Stimulated activated CD8-positive, alpha-beta memory T cell treated with anti-CD3 and anti-CD28 coated beads, Interleukin-4, amount 100 ng/mL, for 1 hour (primary cell): ENCODE results near the gene GGA1.

Experiments
- DNase-seq, 2 donors: peaks; one replicate each; pipeline ENCODE4 v3.0.0-alpha.2; 2020; ENCODE audit warnings: low read depth in 2 of 2, low spot score in 1 of 2

Gene GGA1

GRCh38 chr22:37608477-37609239 is at the start of gene GGA1:
Gene GGA1 (plus strand): TSS chr22:37608834. CDS start chr22:37608861, 27 bp downstream.
- peak; percentile 80 to 94 for DNase-seq

DNA sequence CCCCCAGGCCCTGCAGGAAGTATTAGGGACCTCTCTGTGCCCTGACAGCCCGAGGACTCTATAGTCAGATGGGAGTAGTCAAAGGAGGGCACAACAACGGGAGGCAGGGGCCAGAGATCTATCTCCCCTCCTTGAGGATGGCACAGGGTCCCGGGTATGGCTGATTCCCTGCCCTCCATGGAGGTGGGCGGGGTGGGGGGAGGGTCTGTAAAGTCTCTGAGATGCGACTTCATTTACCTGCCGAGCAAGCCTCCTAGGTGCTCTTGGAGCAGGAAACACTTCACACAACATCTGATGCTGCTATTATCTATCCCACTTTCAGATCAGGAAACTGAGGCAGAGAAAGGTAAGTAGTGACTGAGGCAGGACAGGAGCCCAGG is 49.1 kb upstream of the GGA1 start:
- DNase-seq: no peak

DNA sequence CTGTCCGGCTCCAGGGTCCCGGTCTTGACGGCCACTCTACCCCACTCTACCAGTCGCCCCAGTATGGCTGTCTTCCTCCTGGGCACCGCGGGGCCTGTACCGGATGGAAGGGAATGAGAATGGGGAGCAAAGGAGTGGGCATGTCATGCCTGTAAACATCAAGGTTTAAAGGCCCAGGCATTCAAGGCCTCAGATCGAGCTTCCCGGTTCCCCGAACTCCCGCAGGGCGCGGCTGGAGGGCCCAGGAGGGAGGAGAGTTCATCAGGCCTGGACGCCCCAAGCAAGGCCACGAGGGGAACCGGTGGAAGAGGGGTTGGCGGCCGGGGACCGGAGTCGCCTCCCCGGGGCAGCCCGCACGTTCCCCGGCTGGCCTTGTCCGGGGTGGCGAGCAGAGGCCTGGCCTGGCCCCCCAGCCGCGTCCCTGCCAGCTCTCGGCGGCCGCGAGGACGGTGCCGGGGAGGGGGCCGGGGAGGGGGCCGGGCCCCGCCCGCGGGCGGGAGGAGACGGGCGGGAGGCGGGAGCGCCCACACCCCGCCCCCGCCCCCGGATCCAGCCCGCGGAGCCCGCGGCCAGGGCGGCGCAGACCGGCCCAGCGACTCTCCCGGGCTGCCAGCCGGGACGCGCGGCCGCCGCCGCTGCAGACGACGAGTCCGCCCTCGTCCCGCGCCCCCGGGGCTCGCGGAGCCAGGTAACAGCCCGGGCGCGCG is 48.6 kb upstream of the GGA1 start, which contains the start of gene CDC42EP1:
TSS of gene CDC42EP1 (plus strand) at position 580 of the 707 bp plus-strand sequence. CDS start 5,870 bp downstream, outside the sequence.
- DNase-seq: no peak

GRCh38 chr22:37560608-37561211 is 47.9 kb upstream of the GGA1 start:
- DNase-seq: no peak

DNA sequence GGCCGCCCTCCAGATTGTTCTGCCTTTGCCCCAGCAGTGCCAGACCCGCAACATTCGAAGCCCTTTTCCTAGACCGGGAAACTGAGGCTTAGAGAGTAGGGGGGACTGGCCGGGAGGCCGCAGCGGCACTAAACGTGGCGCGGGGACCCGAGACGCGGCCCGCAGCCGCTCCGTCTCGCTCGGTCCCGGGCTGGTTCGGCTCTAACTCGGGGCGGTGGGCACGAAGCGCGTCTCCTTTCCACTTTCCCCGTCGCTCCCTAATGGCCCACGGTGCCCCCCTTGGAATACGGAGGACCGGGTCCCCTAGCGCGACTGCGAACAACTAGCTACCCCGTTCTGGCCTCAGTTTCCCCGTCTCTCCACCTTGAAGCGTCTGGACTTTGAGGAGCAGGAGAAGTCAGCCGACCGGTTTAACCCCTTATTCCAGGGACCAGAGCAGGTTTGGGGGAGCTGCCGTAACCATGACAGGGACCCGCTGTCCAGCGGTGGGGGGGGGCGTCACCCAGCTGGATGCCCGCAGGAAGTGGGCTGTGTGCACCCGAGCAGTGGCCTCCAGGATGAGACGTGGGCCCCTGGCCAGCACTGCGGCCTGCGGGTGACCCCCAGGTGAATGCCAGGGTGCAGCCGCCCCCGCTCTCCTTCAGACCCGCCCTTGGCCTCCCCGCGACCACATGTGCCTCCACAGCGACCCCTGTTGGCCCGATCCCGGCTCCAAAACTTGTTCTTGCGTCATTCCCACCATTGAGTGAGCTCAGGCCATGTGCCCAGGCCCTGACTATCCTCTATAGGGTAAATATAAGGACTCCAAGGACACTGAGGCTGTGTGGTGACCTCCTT is 47.2 kb upstream of the GGA1 start:
- DNase-seq: peak; percentile 55 to 58

DNA sequence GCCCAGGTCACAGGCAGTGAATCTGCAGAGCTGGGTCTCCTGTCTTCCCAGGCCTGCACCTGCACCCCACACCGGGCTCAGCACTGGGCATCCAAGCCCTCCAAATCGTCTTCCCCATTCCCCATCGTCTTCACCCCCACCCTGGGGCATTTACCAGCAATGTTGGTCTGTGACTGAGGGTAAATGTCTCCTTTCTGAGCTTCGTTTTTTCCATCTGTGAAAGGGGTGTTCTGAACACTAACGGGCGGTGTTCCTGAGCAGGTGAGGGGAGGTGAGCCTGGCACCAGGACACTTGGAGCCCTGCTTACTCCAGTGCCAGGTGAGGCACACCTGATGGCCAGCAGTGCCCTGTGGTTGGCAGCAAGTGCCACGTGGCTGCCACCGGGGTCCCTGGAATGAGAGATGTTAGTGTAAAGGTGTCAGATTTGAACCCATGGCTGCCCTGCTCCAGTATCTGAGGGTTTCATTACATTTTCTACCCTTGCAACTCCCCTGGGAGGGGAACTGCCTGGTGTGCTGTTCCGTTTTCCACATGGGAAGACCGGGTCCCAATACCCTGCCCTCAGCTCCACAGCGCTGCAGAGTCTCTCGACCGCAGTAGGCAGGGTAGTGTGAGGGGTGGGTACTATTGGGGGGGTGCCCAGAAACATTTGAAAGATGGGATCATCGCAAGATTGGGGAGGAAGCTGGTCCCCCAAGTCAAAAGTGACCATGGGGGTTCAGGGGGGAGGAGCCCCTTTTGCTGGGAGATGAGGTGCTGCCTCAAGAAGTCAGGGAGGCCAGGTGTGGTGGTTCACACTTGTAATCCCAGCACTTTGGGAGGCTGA is 46.4 kb upstream of the GGA1 start:
- no peak for DNase-seq

GRCh38 chr22:37563153-37564081 is 45.2 kb upstream of the GGA1 start:
- DNase-seq: no peak

DNA sequence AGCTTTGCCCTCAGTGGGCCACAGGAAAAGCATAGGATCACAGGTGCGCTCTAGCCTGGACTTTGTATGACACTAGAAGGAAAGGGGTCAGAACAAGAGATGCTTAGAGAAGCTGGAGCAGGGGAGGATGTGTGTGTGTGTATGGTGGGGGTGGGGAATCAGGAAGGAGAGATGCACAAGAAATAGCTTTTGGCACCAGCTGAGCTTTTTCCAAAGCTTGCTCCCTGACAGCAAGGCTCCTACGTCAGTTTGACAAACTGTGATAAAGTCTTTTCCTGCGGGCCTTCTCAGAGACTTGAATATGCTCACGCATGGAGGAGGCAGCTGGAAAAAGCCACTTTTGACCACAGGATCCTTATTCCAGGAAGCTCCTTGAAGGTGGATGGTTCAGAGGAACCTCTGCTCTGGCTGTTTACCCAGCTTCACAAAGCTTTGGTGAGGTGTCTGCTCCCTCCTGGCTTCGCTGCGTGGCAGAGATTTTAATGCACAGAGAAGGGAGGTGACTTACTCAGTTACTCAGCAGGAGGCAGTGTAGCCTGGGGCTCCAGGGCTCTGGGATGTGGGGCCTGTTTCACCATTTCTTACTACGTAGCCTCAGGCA is 44.4 kb upstream of the GGA1 start:
- no peak for DNase-seq

DNA sequence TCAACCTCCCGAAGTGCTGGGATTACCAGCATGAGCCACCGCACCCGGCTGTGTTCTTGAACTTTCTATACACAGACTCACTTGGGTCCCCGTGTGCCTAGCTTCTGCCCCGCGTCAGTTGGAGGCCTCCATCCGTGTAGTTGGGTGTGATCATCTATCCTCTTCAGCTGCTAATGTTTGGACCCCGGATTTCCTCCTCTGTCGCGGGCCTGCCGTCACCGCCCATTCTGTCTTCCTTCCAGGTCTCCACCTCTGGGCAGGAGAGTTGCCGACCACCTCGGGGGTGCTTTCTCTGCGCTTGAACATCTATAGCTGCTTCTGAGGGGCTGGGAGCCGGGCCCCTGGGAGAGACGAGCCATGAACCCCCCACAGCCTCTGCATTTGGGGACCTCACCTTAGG is 42.8 kb upstream of the GGA1 start:
- no peak for DNase-seq

DNA sequence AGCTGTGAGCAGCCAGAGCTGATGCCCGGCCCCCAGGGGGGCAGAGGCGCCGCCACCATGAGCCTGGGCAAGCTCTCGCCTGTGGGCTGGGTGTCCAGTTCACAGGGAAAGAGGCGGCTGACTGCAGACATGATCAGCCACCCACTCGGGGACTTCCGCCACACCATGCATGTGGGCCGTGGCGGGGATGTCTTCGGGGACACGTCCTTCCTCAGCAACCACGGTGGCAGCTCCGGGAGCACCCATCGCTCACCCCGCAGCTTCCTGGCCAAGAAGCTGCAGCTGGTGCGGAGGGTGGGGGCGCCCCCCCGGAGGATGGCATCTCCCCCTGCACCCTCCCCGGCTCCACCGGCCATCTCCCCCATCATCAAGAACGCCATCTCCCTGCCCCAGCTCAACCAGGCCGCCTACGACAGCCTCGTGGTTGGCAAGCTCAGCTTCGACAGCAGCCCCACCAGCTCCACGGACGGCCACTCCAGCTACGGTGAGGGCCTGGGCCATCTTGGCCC is 42.3 kb upstream of the GGA1 start:
- no peak for DNase-seq

- peak; percentile 79 to 83 for DNase-seq
Measured at GRCh38 chr22:37566903-37567798, 41.5 kb upstream of the GGA1 start.

- no peak for DNase-seq
Measured at GRCh38 chr22:37568012-37568411, 40.6 kb upstream of the GGA1 start.

DNA sequence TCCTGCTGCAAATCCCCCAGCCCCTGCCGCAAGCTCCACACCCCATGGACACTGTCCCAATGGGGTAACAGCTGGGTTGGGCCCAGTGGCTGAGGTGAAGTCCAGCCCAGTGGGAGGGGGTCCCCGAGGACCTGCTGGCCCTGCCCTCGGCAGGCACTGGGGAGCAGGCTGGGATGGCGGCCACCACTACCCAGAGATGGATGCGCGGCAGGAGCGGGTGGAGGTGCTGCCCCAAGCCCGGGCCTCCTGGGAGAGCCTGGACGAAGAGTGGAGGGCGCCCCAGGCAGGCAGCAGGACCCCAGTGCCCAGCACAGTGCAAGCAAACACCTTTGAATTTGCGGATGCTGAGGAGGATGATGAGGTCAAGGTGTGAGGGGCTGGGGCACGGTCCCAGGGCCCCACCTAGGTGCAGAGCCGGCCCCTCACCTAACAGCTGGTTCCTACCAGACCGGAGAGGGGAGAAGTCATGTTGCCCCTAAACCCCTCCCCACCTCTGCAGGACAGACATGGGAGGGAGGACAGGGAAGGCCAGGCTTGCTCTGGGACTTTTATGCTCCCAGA is 40.1 kb upstream of the GGA1 start:
- DNase-seq: no peak

- no peak for DNase-seq
Measured at GRCh38 chr22:37569009-37569920, 39.4 kb upstream of the GGA1 start.

DNA sequence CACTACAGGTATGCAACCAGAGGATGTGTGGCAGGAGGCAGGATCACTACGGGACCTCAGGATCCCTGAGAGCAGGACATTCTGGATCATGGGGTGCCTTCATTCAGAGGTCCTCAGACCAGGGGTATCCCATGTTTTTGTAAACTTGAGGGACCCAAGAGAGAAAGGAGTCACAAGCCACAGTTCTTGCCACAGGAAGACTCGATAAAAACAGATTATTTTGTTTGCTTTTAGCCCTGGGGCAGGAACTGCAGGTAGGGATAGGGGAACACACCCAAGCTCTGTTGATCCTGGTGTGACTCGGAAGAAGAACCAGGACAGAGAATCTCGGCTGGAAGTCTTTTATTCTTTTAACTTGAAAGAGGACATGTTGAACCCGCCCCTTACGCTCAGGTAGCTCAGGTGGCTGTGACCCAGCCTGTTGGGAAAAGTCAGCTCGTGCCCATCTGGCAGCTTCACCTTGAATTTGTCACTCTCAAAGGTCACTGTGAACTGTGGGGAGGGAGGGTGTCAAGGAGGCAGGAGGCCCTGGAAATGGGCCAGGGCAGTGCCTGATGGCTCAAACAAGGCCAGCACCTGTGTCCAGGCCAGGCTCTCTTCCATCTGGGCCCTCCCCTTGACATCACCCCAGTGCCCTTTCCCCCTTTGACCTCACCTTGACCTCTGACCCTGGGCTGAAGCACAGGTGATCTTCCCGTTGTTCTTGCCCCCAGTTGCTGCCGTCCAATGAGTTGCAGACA is 38.5 kb upstream of the GGA1 start:
- DNase-seq: no peak

GRCh38 chr22:37570661-37570976 is 38.0 kb upstream of the GGA1 start:
- DNase-seq: no peak
